Right cardiac atrium (tissue), 5 donors: Measurements from ENCODE around the gene FARP2. TPM values are rescaled to one million over a fixed set of nuclear protein-coding genes. Genes with fewer than 3 reads are reported as not detected.

ENCODE experiments used
- ATAC-seq, 2 donors: fragments of 200-7000 bp; cut with Tn5 transposase; one replicate each; pipeline versions ENCODE4 v1.8.0 to v1.9.1; 2020; ENCODE audit warnings: moderate library complexity in 2 of 2, mild to moderate bottlenecking in 1 of 2
- DNase-seq, 3 donors: peaks; one replicate each; pipeline ENCODE4 v3.0.0-alpha.2; 2020
- H3K27ac ChIP-seq: one replicate; pipeline ENCODE4 v1.5.1; 2013; ENCODE audit warnings: mild to moderate bottlenecking, low read length, control low read depth, moderate library complexity
- H3K27me3 ChIP-seq: one replicate; pipeline ENCODE4 v1.6.1; 2013; ENCODE audit not compliant: control insufficient read depth, insufficient read depth
- H3K4me1 ChIP-seq: one replicate; pipeline ENCODE4 v1.6.1; 2013; ENCODE audit warnings: low read length; ENCODE audit not compliant: control insufficient read depth, insufficient read depth
- H3K4me3 ChIP-seq: one replicate; pipeline ENCODE4 v1.5.1; 2013; ENCODE audit warnings: low read length, control low read depth
- H3K9me3 ChIP-seq: one replicate; pipeline ENCODE4 v1.6.1; 2013; ENCODE audit warnings: low read length; ENCODE audit not compliant: control insufficient read depth
- WGBS: extraction: QIAGEN DNeasy Blood & Tissue Kit; methylation state at CpG from one replicate; pipeline ENCODE4 v1.1.7; 2013; 5-methylcytosine and 5-hydroxymethylcytosine counted together
- intact Hi-C, 4 donors: fragments of 100-400 bp; cut with DNase I; formaldehyde crosslinking; loops; one replicate each; pipeline versions ENCODE4 v1.11.0 to v1.14.0; 2022 to 2023
- polyA plus RNA-seq: library from polyadenylated mRNA; stranded (reverse); fragments of 200-250 nt; gene quantifications from one replicate; pipeline ENCODE4 v1.2.3, GENCODE V29; 2013
- total RNA-seq, 4 donors: library from RNA; stranded (reverse); fragmentation: NEBNext Ultra II Directional; extraction: Animal tissue kit (Norgen Biotek cat#: 25700); gene quantifications; one replicate each; pipeline ENCODE4 v1.2.1, GENCODE V29; 2021
- donor health status: healthy with polysubstance abuse.
- donor health status: DM: no; HTN: yes; CAD: no.
- donor health status: DM: no; HTN: no; CAD: no.
- donor health status: DM: no; HTN: yes; CAD: no; lungs with severe emphysema.
- donor health status: DM: yes; HTN: yes; CAD: no.

Gene FARP2
- total and polyA plus RNA-seq, 5 donors: 6.1 to 28.4 (median 24.1) TPM

DNA sequence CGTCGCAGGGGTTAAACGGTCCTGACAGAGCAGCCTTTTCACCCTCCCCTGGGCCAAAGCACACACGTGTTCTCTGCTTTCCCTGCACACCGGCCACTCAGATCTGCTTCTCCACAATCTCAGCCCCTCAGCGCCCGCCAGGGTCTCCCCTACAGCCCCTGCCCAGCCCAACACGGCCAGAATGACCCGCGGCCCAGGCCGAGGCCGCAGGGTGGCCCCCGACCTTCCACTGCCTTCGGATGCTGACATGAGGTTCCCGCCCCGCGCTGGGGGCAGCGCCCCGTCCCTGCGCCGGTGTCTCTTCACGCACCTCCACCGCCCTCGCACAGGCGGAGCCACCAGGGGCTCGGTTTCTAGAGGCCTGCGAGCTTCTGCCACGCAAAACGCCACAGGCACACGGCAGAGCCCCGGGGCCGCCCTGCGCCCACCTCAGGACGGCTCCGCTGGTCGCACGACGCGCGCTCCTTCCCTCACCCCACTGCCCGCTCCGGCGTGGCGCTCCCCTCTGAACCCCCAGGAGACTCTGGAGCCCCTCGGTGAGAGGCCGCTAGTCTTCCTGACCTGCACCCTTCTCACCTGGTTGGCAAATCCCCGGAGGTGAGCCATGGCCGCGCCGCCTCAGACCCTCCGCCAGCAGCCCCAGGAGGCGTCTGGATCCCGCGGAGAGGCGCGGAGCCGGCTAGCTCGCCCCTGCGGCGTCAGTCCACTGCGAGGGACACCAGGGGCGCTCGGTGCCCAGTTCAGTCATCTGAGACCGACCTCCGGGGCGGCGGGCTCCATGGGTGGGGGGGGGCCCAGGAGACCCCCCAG is 151.6 kb downstream of the FARP2 start:
- intact Hi-C loops: loop anchor here in 2 of 4 donors (10.0 kb wide), 1 partner anchor 127 kb away; the partner anchor contains the start of genes ATG4B (in 2 of the 2) and THAP4 (in 2 of the 2)
- ATAC-seq (peak; percentile 25 to 44), DNase-seq (peak; percentile 56 to 80 (median 63))
- peaks cover 5% of the 10 kb centered on the region for H3K4me1 ChIP-seq
- no peaks in the 10 kb centered on the region for H3K27me3 ChIP-seq
- H3K27ac ChIP-seq: no peak overlapping the region
- no peaks in the 10 kb centered on the region for H3K9me3 ChIP-seq
- under 1% methylated on average over 67 of the region's 67 CpGs for WGBS
- H3K4me3 ChIP-seq: peak overlapping the region; percentile 88

GRCh38 chr2:241508240-241509154 is 152.4 kb downstream of the FARP2 start, which contains the start of gene STK25:
STK25 (minus strand) TSS chr2:241508584; CDS start chr2:241508035, 549 bp downstream.
- H3K4me3 ChIP-seq: peak within 1 kb of the TSS; percentile 88
- ATAC-seq: peak; percentile 97 to 98
- no peaks in the 10 kb centered on the region for H3K27me3 ChIP-seq
- peak; percentile 98 to 100 (median 99) for DNase-seq
- H3K4me1 ChIP-seq: peaks cover 5% of the 10 kb centered on the region
- intact Hi-C loops: loop anchor here in 2 of 4 donors (10.0 kb wide), 1 partner anchor 126 kb away; the partner anchor contains the start of genes ATG4B (in 2 of the 2) and THAP4 (in 2 of the 2)
- H3K27ac ChIP-seq: peak within 1 kb of the TSS; percentile 67
- H3K9me3 ChIP-seq: no peaks in the 10 kb centered on the region
- under 1% methylated on average over 122 of the region's 122 CpGs for WGBS

GRCh38 chr2:241509155-241509784 is 153.2 kb downstream of the FARP2 start:
- no peaks in the 10 kb centered on the region for H3K9me3 ChIP-seq
- WGBS: 22% methylated on average over 24 of the region's 24 CpGs
- no peak overlapping the region for H3K27ac ChIP-seq
- DNase-seq (peak in 2 of 3 donors; percentile 56 to 77), ATAC-seq (peak in 1 of 2 donors; percentile 2)
- peaks cover 5% of the 10 kb centered on the region for H3K4me1 ChIP-seq
- H3K4me3 ChIP-seq: peak overlapping the region; percentile 51
- intact Hi-C loops: loop anchor here in 2 of 4 donors (10.0 kb wide), 1 partner anchor 126 kb away; the partner anchor contains the start of genes ATG4B (in 2 of the 2) and THAP4 (in 2 of the 2)
- no peaks in the 10 kb centered on the region for H3K27me3 ChIP-seq

- Histone ChIP-seq H3K4me1 (no peaks in the 10 kb centered on the region), H3K27ac (no peak overlapping the region), H3K9me3 (no peaks in the 10 kb centered on the region), H3K27me3 (no peaks in the 10 kb centered on the region), H3K4me3 (no peak overlapping the region)
- ATAC-seq (no peak), DNase-seq (no peak)
- WGBS: 95% methylated on average over 6 of the region's 6 CpGs
- intact Hi-C loops: no loop called here
Observed at GRCh38 chr2:241511091-241511741, 155.1 kb downstream of the FARP2 start.

DNA sequence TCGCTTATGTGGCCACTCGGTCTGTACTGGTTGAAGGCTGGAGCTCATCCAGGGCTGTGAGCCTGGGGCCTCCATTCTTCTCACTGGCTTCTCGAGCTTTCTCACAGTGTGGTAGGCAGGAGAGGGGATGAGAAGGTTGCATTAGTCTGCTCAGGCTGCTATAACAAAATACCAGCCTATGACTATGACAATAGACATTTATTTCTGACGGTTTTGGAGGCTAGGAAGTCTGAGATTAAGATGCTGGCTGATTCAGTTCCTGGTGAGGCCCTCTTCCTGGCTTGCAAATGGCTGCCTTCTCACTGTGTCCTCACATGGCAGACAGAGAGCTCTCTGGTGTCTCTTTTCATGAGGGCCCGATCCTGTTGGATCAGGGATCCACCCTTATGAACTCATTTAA is 158.5 kb downstream of the FARP2 start:
- DNase-seq (no peak), ATAC-seq (no peak)
- intact Hi-C loops: no loop called here
- no peaks in the 10 kb centered on the region for H3K4me1 ChIP-seq
- H3K27ac ChIP-seq: no peak overlapping the region
- WGBS: 68% methylated on average over 5 of the region's 5 CpGs
- no peaks in the 10 kb centered on the region for H3K9me3 ChIP-seq
- H3K27me3 ChIP-seq: no peaks in the 10 kb centered on the region
- no peak overlapping the region for H3K4me3 ChIP-seq

DNA sequence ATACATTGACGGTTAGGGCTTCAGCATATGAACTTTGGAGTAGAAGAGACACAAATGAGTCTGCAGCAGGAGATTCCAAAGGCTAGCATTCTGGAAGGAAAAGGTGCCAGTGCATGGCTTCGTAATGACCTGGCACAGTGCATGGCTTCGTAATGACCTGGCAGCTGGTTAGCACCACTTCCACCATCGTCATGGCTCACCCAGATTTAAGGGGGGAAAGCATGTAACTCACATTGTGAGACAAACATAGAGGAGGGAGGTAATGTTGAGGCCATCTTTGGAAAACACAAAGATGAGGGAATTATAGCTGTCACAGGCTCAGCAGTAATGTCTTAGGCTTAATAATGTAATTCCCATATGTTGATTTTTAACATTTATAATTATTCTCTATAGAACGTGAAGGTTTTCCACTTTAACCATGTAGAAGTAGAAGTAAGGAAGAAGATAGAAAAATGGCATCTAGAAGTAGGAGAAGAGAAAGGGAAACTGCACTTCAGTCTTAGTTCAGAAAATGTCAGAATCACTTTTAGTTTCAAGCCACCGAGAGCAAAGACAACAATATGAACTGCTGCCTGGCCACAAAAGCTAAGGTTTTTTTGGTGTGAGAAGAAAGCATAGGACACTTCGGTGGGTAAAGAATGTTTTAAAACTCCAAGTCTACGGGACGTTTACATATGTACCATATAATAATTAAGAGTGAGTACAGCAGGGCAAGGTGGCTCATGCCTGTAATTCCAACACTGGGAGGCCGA is 159.1 kb downstream of the FARP2 start:
- WGBS: 65% methylated on average over 10 of the region's 10 CpGs
- DNase-seq (no peak), ATAC-seq (no peak)
- H3K4me3 ChIP-seq: no peak overlapping the region
- intact Hi-C loops: no loop called here
- H3K4me1 ChIP-seq: no peaks in the 10 kb centered on the region
- no peak overlapping the region for H3K27ac ChIP-seq
- H3K27me3 ChIP-seq: no peaks in the 10 kb centered on the region
- no peaks in the 10 kb centered on the region for H3K9me3 ChIP-seq

DNA sequence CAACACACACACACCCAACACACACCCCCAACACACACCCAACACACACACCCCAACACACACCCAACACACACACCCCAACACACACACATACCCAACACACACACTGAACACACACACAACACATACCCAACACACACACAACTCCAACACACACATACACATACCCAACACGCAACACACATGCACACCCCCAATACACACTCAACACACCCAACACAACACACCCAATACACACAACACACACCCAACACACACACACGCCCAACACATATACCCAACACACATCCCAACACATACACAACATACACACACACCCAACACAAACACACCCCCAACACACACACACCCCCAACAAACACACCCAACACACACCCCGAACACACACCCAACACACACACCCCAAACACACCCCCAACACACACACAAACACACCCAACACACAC is 160.5 kb downstream of the FARP2 start:
- intact Hi-C loops: no loop called here
- ATAC-seq: no peak
- Histone ChIP-seq H3K9me3 (no peaks in the 10 kb centered on the region), H3K4me1 (no peaks in the 10 kb centered on the region), H3K27me3 (no peaks in the 10 kb centered on the region), H3K27ac (no peak overlapping the region), H3K4me3 (no peak overlapping the region)
- WGBS: 92% methylated on average over 3 of the region's 3 CpGs
- no peak for DNase-seq

GRCh38 chr2:241517297-241517696 is 161.2 kb downstream of the FARP2 start:
- H3K4me1 ChIP-seq: no peaks in the 10 kb centered on the region
- intact Hi-C loops: no loop called here
- no peak overlapping the region for H3K27ac ChIP-seq
- H3K4me3 ChIP-seq: no peak overlapping the region
- ATAC-seq: no peak
- H3K9me3 ChIP-seq: no peaks in the 10 kb centered on the region
- DNase-seq: no peak
- no peaks in the 10 kb centered on the region for H3K27me3 ChIP-seq
- 94% methylated on average over 6 of the region's 6 CpGs for WGBS

DNA sequence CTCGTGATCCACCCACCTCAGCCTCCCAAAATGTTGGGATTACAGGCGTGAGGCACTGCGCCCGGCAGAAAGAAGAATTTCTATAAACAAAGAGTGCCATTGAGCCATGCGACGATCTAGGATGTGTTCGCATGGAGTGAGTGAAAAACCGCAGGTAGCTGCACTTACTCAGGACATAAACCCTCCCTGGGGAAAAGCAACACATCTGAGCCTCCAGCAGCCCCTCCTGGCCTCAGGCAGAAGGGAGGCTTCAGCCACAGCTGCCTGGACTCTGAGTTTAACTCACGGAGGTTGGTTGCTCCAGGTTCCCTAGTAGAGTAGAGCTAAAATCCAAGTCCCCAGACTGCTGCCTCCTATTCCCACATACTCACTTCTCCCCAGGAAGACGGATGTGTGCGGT is 163.6 kb downstream of the FARP2 start:
- WGBS: 73% methylated on average over 11 of the region's 11 CpGs
- ATAC-seq (no peak), DNase-seq (no peak)
- Histone ChIP-seq H3K4me1 (no peaks in the 10 kb centered on the region), H3K27ac (no peak overlapping the region), H3K27me3 (no peaks in the 10 kb centered on the region), H3K9me3 (no peaks in the 10 kb centered on the region), H3K4me3 (no peak overlapping the region)
- intact Hi-C loops: no loop called here
